ENCODE results near the gene FBXO38. TPM values are rescaled to one million over a fixed set of nuclear protein-coding genes. Genes with fewer than 3 reads are reported as not detected.

FBXO38 gene
- total RNA-seq, 1 donor from 2014 or later, result 51.7 TPM

GRCh38 chr5:148385094-148385493 is 1.3 kb downstream of the FBXO38 start:
- intact Hi-C loops (cut with micrococcal nuclease), result loop anchor here (2.0 to 10.0 kb wide), 4 partner anchors 16 to 1630 kb away; partner anchors contain the start of genes CSNK1A1 and JAKMIP2

- intact Hi-C loops (cut with micrococcal nuclease), result loop anchor here (10.0 kb wide), 1 partner anchor 1631 kb away; no protein-coding TSS in a partner anchor
Observed at GRCh38 chr5:148386041-148386440, 2.3 kb downstream of the FBXO38 start.

- intact Hi-C loops (cut with micrococcal nuclease), result loop anchor here (10.0 kb wide), 1 partner anchor 1633 kb away; no protein-coding TSS in a partner anchor
Observed at GRCh38 chr5:148387325-148387724, 3.6 kb downstream of the FBXO38 start.

- intact Hi-C loops (cut with micrococcal nuclease), result loop anchor here (10.0 kb wide), 1 partner anchor 1634 kb away; no protein-coding TSS in a partner anchor
Observed at GRCh38 chr5:148388696-148389095, 4.9 kb downstream of the FBXO38 start.

DNA sequence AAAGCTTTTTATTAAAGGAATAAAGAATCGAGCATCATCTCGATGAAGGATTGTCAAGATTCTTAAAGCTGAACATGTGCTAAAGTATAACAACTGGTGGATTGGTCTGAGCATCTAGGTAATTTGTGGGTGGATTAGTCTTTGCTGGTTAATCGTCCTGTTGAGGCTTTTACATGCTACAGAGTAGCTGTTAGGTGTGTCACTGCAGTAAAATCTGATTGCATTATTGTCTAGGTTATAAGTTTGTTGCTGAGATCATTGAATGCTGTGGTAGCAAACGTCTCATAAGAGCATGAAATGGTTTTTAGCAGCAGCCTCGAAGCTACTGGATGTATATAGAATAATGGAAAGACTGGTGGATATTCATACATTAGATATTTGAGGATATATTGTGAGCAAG is 7.2 kb downstream of the FBXO38 start:
- intact Hi-C loops (cut with micrococcal nuclease), result no loop called here

DNA sequence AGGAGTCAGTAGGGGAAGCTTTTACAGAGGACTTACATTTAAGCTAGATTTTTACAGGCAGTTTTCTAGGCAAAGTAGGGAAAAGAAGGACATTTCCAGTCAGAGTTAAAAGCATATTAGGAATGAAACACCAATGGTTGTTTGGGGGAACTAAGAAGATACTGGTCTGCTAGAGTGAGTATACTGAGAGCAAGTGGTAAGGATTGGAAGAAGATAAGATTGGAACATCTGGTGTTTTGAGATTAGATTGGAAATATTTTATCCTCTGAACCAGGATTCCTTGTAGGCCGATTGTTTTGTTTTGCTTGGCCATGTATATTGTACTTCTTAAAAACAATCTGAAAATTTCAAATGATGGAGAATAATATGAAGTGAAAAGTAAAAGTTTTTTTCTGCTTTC is 7.7 kb downstream of the FBXO38 start:
- intact Hi-C loops (cut with micrococcal nuclease), result no loop called here

GRCh38 chr5:148393390-148393741 is 9.6 kb downstream of the FBXO38 start:
- intact Hi-C loops (cut with micrococcal nuclease), result no loop called here

DNA sequence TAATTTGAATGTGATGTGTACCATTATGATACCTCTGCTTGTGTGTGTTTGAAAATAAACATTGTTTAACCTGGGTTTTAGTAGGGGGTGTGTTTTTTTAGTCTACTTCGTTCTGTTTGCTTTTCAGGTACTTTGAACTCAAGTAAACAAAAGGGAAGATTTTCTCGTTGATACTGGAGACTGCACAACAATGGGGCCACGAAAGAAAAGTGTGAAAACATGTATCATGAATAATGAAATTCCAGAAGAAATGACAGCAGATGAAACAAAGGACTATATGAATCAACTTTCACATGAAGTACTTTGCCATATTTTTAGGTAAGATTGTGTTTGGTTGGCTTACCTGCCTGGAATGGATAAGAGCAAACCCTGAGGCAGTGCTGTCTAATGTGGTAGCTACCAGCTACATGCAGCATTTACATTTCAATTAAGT is 10.8 kb downstream of the FBXO38 start:
- intact Hi-C loops (cut with micrococcal nuclease), result loop anchor here (1.0 kb wide), 1 partner anchor 10 kb away; no protein-coding TSS in a partner anchor

DNA sequence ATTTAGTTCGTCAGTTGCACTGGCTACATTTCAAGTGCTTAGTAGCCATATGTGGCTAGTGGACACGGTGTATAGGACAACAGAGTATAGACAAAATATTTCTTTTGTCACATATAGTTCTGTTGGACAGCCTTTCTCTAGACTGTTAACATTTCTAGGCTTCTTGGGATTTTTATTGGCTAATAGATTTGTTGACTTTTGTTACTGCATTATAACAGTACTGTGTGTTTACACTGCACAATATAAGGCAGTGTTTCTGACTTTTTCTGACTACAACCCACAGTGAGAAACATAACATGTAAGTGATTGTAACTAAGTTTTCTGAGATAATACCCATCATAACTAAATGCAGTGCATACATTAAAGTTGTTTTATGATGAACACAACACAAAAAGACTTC is 11.3 kb downstream of the FBXO38 start:
- intact Hi-C loops (cut with micrococcal nuclease), result no loop called here

DNA sequence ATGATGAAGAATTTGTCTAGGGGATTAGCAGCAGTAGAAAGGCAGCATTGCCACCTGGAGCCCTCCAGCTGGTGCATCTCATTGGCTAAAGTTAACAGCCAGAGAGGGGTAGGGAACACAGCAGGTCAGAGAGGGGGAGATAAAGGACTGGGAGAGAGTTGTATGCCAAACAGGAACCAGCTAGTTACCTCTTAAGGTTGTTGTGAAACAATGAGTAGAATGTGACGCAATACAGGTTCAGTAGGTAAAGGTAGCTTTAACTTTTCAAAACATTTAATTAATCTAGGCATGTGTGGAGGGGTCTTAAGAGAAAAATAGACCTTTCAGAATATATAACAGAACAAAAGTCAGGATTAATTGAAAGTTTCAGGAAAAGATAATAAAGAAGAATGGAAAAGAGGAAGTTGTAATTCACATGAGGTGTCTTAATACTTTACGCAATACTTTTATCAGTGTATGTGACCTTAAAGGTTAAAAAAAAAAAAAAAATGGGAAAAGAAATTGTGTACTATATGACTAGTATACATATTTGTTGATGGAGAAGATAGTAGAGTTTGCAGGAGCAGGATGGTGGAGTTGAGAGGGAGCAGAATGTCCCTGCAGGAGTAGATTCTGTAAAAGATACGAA is 14.3 kb downstream of the FBXO38 start:
- intact Hi-C loops (cut with micrococcal nuclease), result no loop called here

DNA sequence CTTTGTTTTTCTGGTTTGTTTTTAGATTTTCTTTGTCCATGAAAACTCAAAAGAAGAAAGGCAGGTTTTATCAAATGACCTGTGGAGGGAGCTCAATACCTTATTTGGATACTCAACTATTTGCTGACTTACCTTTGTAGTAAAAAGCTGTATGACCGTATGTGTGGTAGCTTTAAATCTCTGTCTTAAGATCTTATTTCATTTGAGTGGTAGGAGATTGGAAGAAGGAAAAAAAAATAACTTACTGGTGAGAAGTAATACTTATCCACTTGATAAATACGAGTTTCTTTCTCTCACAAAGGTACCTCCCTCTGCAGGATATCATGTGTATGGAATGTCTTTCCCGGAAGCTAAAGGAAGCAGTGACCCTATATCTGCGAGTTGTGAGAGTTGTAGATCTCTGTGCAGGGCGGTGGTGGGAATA is 15.0 kb downstream of the FBXO38 start:
- intact Hi-C loops (cut with micrococcal nuclease), result no loop called here

DNA sequence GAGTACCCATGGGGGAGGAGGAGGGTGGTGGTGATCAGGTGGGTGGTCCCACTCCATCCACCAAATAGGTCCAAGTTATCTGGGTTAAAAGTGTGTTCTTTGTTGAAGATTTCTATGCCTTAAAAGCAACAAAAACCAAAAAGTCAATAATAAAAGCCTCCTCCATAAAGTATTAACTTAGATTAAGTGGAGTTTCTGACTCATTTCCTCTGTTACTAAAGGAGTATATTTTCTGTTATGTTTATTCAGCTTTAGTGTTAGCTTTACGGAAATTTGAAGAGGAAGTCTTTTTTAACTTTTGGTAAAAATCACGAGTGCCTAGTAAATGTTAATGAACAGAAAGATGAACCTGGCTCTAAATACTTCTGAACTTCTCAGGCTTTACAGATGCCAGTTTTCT is 17.8 kb downstream of the FBXO38 start:
- intact Hi-C loops (cut with micrococcal nuclease), result loop anchor here (2.0 kb wide), 1 partner anchor 17 kb away; no protein-coding TSS in a partner anchor

GRCh38 chr5:148403344-148403743 is 19.6 kb downstream of the FBXO38 start:
- intact Hi-C loops (cut with micrococcal nuclease), result no loop called here

GRCh38 chr5:148406406-148406805 is 22.6 kb downstream of the FBXO38 start:
- intact Hi-C loops (cut with micrococcal nuclease), result no loop called here

- intact Hi-C loops (cut with micrococcal nuclease), result no loop called here
Observed at GRCh38 chr5:148408092-148408491, 24.3 kb downstream of the FBXO38 start.

- intact Hi-C loops (cut with micrococcal nuclease), result no loop called here
Observed at GRCh38 chr5:148412124-148412523, 28.4 kb downstream of the FBXO38 start.

- intact Hi-C loops (cut with micrococcal nuclease), result no loop called here
Observed at GRCh38 chr5:148414833-148415232, 31.1 kb downstream of the FBXO38 start.

- intact Hi-C loops (cut with micrococcal nuclease), result no loop called here
Observed at GRCh38 chr5:148416416-148416815, 32.7 kb downstream of the FBXO38 start.

DNA sequence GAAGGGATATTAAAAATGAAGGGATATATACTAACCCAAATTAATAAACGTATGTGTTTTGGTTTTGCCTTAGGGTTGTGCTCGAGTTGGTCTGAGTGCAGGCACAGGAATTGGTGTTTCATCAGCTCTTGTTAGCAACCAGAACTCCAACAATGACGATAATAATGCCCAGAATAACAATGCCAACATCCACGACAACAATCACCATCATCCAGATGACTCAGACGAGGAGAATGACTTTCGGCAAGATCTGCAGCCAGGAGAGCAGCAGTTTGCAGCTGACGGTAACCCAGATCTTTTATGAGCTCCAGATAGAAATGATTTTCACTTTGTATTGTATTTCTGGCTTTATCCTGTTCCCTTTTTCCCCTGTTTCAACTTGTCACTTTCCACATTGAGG is 33.2 kb downstream of the FBXO38 start:
- intact Hi-C loops (cut with micrococcal nuclease), result no loop called here

GRCh38 chr5:148418511-148418910 is 34.8 kb downstream of the FBXO38 start:
- intact Hi-C loops (cut with micrococcal nuclease), result no loop called here

DNA sequence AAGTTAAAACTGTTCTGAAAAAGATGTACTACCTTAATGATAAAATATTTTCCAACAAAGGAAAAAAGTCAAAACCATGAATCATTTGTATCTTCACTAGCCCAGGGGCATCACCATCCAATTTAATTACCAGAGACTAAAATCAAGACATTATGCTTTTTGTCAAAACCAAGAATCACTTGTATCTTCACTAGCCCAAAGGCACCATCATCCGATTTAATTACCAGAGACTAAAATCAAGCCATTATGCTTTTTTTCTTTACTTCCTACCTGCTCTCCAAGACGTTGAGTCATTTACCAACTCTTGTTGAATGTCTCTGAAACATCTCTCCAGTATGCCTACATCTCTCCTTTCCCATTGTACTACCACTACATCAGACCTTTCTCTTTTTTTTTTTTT is 37.9 kb downstream of the FBXO38 start:
- intact Hi-C loops (cut with micrococcal nuclease), result no loop called here

DNA sequence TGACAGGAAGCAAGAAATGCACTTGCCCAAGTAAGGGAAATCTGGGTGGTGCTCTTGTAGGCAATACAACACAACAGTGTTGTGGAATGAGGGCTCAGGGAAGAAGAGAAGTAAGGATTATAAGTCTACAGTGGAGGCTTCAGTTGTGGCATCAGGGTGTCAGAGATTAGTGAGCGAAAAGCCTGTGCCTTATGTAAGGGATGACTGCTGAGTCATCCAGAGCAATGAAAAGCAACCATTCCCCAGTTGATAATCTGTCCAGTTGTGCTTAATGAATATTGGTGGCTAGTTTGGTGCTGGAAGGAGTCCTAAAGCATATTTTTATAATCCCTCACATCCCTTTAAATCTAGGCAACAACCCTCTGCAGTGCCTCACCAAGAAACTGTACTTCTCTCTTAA is 42.0 kb downstream of the FBXO38 start:
- intact Hi-C loops (cut with micrococcal nuclease), result no loop called here

GRCh38 chr5:148426514-148426913 is 42.8 kb downstream of the FBXO38 start:
- intact Hi-C loops (cut with micrococcal nuclease), result no loop called here
